Adipose tissue (tissue), 3 donors: ENCODE data around the gene EIF2B5. TPM values are rescaled to one million over a fixed set of nuclear protein-coding genes. Genes with fewer than 3 reads are reported as not detected.
"Not testable (repeated sequence)": the region's sequence is repeated elsewhere in the genome, so short reads cannot be mapped to it uniquely, and the experiment has no call there.

Source experiments
- H3K27ac ChIP-seq: one replicate; pipeline ENCODE4 v1.5.1; 2013; ENCODE audit warnings: low read depth, low read length
- WGBS, 3 donors: extraction: QIAGEN DNeasy Blood & Tissue Kit; methylation state at CpG; one replicate each; pipeline ENCODE4 v1.1.7; 2013; 5-methylcytosine and 5-hydroxymethylcytosine counted together
- polyA plus RNA-seq, 3 donors: library from polyadenylated mRNA; stranded (reverse); fragments of 200-250 nt; gene quantifications; one replicate each; pipeline ENCODE4 v1.2.3, GENCODE V29; 2013
- donor health status: healthy with polysubstance abuse.
- donor health status: Bipolar disorder and iron deficiency.
- donor health status: healthy.

EIF2B5 gene
- 10 to 100 TPM; 24.4 to 38.0 (median 26.3) TPM for polyA plus RNA-seq

- peak within 1 kb of the TSS; percentile 7 for H3K27ac ChIP-seq
- WGBS, 3 donors = 0% methylated on average over 56 of the region's 56 CpGs
Measured at GRCh38 chr3:184135149-184135910, at the start of gene EIF2B5. Gene EIF2B5, plus strand, starts transcription at chr3:184135358. Its CDS starts 28 bp downstream, at chr3:184135386.

- 38 to 64% (median 49%) methylated on average over 3 of the region's 3 CpGs for WGBS, 3 donors
- no peak overlapping the region for H3K27ac ChIP-seq
Measured at GRCh38 chr3:184085389-184085852, 49.7 kb upstream of the EIF2B5 start.

- 90 to 94% (median 91%) methylated on average over 3 of the region's 3 CpGs for WGBS, 3 donors
- no peak overlapping the region for H3K27ac ChIP-seq
Measured at GRCh38 chr3:184092199-184092598, 43.0 kb upstream of the EIF2B5 start.

GRCh38 chr3:184096811-184097383 is 38.3 kb upstream of the EIF2B5 start, which contains the start of gene HTR3E:
Gene HTR3E, plus strand, starts transcription at chr3:184097064. Its CDS starts 466 bp downstream, at chr3:184097530.
- H3K27ac ChIP-seq = no peak within 1 kb of the TSS
- 83 to 88% (median 86%) methylated on average over 7 of the region's 7 CpGs for WGBS, 3 donors

- no peak overlapping the region for H3K27ac ChIP-seq
- WGBS, 3 donors = 88 to 89% (median 88%) methylated on average over 6 of the region's 6 CpGs
Measured at GRCh38 chr3:184097556-184097955, 37.6 kb upstream of the EIF2B5 start.

- 61 to 65% (median 64%) methylated on average over 24 of the region's 24 CpGs for whole genome bisulfite sequencing, 3 donors
- no peak overlapping the region for H3K27ac ChIP-seq
Measured at GRCh38 chr3:184099806-184100686, 35.1 kb upstream of the EIF2B5 start.

GRCh38 chr3:184110316-184110725 is 24.8 kb upstream of the EIF2B5 start:
- 48 to 56% (median 55%) methylated on average over 7 of the region's 7 CpGs for WGBS, 3 donors

GRCh38 chr3:184116017-184116416 is 19.1 kb upstream of the EIF2B5 start:
- H3K27ac ChIP-seq = no peak overlapping the region
- 83 to 89% (median 86%) methylated on average over 4 of the region's 4 CpGs for WGBS, 3 donors

More at GRCh38 chr3:184110316-184110725, 24.8 kb upstream of the EIF2B5 start:
- H3K27ac ChIP-seq = no peak overlapping the region

GRCh38 chr3:184117636-184118035 is 17.5 kb upstream of the EIF2B5 start:
- H3K27ac ChIP-seq = no peak overlapping the region
- WGBS, 3 donors = 89 to 96% (median 95%) methylated on average over 6 of the region's 6 CpGs

- H3K27ac ChIP-seq = not testable (repeated sequence)
- WGBS, 3 donors = 94 to 97% (median 94%) methylated on average over 8 of the region's 8 CpGs
Measured at GRCh38 chr3:184121031-184121430, 14.1 kb upstream of the EIF2B5 start.

GRCh38 chr3:184126006-184126405 is 9.2 kb upstream of the EIF2B5 start:
- 75 to 83% (median 78%) methylated on average over 3 of the region's 3 CpGs for WGBS, 3 donors
- no peak overlapping the region for H3K27ac ChIP-seq

GRCh38 chr3:184129012-184129411 is 6.1 kb upstream of the EIF2B5 start:
- no peak overlapping the region for H3K27ac ChIP-seq
- WGBS, 3 donors = 23 to 57% (median 37%) methylated on average over 2 of the region's 2 CpGs

- H3K27ac ChIP-seq = no peak overlapping the region
- WGBS, 3 donors = 94 to 97% (median 96%) methylated on average over 4 of the region's 4 CpGs
Measured at GRCh38 chr3:184132945-184133344, 2.2 kb upstream of the EIF2B5 start.

GRCh38 chr3:184133840-184134745 is 1.1 kb upstream of the EIF2B5 start:
- no peak overlapping the region for H3K27ac ChIP-seq
- WGBS, 3 donors = 1% methylated on average over 37 of the region's 37 CpGs

GRCh38 chr3:184134746-184135148 is 411 bp upstream of the EIF2B5 start:
- H3K27ac ChIP-seq = no peak overlapping the region
- WGBS, 3 donors = 0% methylated on average over 21 of the region's 21 CpGs

- no peak overlapping the region for H3K27ac ChIP-seq
- 2 to 5% (median 5%) methylated on average over 9 of the region's 9 CpGs for WGBS, 3 donors
Measured at GRCh38 chr3:184135911-184136260, 728 bp downstream of the EIF2B5 start.

GRCh38 chr3:184140436-184140835 is 5.3 kb downstream of the EIF2B5 start:
- 88 to 93% (median 92%) methylated on average over 10 of the region's 10 CpGs for WGBS, 3 donors

GRCh38 chr3:184142199-184142598 is 7.0 kb downstream of the EIF2B5 start:
- H3K27ac ChIP-seq = no peak overlapping the region
- WGBS, 3 donors = 84 to 92% (median 89%) methylated on average over 7 of the region's 7 CpGs

More at GRCh38 chr3:184140436-184140835, 5.3 kb downstream of the EIF2B5 start:
- no peak overlapping the region for H3K27ac ChIP-seq
